Forelimb muscle (tissue), 1 donor: ENCODE data around the gene SNX21. TPM values are rescaled to one million over a fixed set of nuclear protein-coding genes. Genes with fewer than 3 reads are reported as not detected.
"Not testable (repeated sequence)": the region's sequence is repeated elsewhere in the genome, so short reads cannot be mapped to it uniquely, and the experiment has no call there.

ENCODE experiments used
- DNase-seq: peaks from one replicate; pipeline ENCODE4 v3.0.0-alpha.2; 2013; ENCODE audit warnings: low read depth
- polyA plus RNA-seq: library from polyadenylated mRNA; unstranded; fragments of 120-200 nt; gene quantifications from one replicate; pipeline ENCODE4 v1.2.1, GENCODE V29; 2013; ENCODE audit not compliant: insufficient read length

Gene SNX21
- polyA plus RNA-seq, result 24.3 TPM

GRCh38 chr20:45833030-45833882, at the start of gene SNX21:
Gene SNX21, plus strand, starts transcription at chr20:45833799. Its CDS starts 121 bp downstream, at chr20:45833920.
- DNase-seq, result no peak

GRCh38 chr20:45788351-45788750, 45.2 kb upstream of the SNX21 start:
- DNase-seq, result no peak

DNA sequence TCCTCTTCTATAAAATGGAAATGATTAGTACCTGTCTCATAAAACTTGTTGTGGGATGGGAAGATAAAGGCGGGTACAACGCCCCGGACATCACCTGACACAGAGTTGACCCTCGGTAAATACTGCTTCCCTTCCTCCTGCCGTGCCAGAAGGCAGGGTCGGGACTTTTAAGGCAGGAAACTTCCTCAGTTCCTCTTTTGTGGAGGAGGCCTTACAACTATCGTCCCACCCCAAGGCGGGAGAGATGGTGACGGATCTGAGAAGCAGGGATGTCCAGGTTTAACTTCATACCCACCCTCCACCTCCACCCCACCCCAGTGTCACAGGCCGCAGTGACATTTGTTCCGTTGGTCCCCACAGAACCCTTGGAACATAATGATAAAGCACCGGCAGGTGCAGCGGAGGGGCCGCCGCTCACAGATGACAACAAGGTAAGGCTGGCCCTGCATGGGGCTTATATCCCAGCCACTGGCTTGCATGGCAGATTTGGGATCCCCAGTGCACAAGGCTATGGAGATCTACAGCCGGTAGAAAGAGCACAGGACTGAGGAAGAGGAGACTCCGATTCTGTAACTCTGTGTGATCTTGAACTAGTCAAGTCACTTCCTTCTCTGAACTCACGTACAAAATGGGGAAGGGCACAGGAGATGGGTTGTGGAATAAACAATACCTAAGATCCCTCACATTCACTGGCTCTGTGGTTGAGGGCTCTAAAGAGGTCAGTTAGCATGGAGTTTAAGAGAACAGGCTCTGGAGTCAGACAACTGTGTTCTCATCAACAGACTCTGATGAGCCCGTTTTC, 41.1 kb upstream of the SNX21 start:
- no peak for DNase-seq

GRCh38 chr20:45796337-45797065, 37.1 kb upstream of the SNX21 start:
- no peak for DNase-seq

- DNase-seq, result not testable (repeated sequence)
Measured at GRCh38 chr20:45797510-45797909, 36.1 kb upstream of the SNX21 start.

- not testable (repeated sequence) for DNase-seq
Measured at GRCh38 chr20:45797955-45798354, 35.6 kb upstream of the SNX21 start.

GRCh38 chr20:45798935-45799642, 34.5 kb upstream of the SNX21 start:
- DNase-seq, result no peak

GRCh38 chr20:45801851-45802250, 31.7 kb upstream of the SNX21 start:
- no peak for DNase-seq

- no peak for DNase-seq
Measured at GRCh38 chr20:45810191-45810970, 23.2 kb upstream of the SNX21 start.

GRCh38 chr20:45812157-45813005, 21.2 kb upstream of the SNX21 start, which contains the start of gene UBE2C:
Gene UBE2C, plus strand, starts transcription at chr20:45812644. Its CDS starts 52 bp downstream, at chr20:45812696.
- DNase-seq, result peak; percentile 99

DNA sequence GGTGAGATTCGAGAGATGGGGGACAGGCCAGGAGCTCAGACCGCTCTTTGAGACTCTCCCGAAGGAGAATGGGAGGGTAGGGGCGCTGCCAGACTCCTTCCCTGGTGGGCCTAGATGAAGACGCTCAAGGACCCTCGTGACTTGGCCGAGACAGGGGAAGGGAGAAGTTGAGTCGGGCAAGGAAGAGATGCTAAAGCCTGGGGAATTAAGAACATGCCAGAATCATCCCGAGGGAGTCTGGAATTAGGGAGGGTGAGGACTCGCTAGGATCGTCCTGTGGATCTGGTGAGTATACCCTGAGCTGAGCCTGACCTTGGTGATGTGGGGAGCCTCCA, 20.6 kb upstream of the SNX21 start:
- DNase-seq, result no peak

DNA sequence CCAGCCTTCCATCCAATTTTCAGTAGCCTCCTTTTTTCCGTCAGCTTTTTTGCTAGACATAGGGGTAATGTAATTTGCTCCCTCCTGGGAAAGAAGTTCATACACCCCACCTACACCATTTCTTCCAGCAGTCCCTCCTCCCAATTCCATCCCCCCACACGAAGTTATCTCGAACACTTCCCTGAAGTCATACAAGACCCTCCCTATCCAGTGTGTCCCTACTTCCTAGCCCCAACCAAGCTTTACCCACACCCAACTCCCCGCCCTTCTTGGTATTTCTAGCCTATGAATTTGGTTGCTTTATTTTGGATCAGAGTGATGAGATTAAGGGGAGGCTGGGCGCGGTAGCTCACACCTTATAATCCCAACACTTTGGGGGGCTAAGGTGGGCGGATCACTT, 20.1 kb upstream of the SNX21 start:
- no peak for DNase-seq

DNA sequence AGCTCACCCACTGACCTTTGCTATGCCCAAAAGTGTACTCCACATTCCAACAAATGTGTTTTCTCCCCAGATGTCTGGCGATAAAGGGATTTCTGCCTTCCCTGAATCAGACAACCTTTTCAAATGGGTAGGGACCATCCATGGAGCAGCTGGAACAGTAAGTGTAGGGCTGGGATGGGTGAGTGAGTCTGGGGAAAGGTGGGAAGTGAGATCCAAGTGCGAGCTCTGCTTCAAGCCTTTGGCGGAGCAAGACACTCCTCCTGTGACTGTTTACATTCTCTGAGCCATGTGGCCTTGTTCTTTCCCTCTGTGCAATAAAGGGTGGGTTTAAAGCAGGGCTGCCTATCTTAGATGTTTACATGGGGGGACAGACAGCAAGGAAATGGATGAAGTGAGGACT, 19.3 kb upstream of the SNX21 start:
- DNase-seq, result no peak

- DNase-seq, result no peak
Measured at GRCh38 chr20:45816951-45817350, 16.6 kb upstream of the SNX21 start.

- DNase-seq, result no peak
Measured at GRCh38 chr20:45817376-45818194, 16.0 kb upstream of the SNX21 start.

- no peak for DNase-seq
Measured at GRCh38 chr20:45818239-45818638, 15.4 kb upstream of the SNX21 start.

GRCh38 chr20:45819466-45819865, 14.1 kb upstream of the SNX21 start:
- DNase-seq, result no peak

DNA sequence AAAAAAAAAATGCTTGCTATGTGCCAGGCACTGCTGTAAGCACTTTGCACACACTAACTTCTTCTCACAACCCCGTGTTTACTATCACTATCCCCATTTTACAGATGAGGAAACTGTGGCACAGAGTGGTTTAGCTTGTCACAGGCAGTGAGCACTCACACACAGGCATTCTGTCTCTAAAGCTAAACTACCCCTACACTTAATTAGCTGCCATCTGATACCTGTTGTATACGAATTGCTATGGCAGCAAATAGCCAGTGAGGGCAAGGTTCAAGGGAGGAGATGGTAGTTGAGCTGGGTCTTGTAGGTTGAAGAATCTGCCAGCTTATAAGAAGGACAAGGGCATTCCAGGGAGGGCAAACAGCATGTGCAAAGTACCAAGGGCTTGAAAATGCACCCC, 11.7 kb upstream of the SNX21 start:
- DNase-seq, result no peak

GRCh38 chr20:45822857-45823256, 10.7 kb upstream of the SNX21 start:
- no peak for DNase-seq
